ENCODE data around the gene DLG2.
"Not testable (repeated sequence)": the region's sequence is repeated elsewhere in the genome, so short reads cannot be mapped to it uniquely, and the experiment has no call there.

Gene DLG2

DNA sequence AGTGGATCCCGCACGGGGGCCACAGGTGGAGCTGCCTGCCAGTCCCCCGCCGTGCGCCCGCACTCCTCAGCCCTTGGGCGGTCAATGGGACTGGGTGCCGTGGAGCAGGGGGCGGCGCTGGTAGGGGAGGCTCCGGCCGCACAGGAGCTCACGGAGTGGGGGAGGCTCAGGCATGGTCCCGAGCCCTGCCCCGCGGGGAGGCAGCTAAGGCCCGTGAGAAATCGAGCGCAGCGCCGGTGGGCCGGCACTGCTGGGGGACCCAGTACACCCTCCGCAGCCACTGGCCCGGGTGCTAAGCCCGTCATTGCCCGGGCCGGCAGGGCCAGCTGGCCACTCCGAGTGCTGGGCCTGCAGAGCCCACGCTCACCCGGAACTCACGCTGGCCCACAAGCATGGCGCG lies 1318.7 kb downstream of the DLG2 start:
- not testable (repeated sequence) for DNase-seq

DNA sequence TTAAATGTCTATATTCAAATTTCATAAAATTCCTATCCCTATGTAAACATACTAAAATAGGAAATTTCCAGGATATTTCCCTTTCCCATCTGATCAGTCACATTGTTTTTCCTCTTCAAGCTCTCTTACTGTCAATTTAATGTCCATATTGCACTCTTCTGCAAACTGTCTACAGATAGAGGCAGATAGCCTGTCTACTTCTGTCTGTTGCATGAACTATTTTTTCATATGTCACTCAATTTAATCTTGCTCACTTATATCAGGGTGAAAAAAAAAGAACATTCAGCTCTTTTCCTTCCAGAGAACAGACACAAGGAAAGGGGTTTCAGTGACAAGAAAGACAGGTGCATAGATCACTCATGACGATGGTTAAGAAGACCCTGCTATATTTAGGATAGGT lies 1327.1 kb downstream of the DLG2 start:
- no peak for DNase-seq

DNA sequence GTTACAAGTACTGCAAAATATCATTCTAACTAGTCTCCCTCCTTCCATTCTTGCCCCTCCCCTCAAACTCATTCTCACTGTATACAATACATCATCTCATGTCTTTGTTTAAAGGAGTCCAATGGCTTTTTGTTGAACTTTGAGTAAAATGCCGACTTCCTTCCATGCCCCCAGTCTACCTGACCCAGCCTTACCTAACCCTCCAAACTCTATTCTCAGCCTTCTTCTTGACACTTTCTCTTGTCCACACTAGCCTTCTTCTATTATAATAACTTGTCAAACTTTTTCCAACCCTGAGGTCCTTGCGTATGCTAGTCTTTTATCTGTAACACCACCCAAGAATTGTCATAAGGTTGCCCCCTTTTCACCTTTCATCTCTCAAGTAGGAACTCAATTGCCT lies 1329.6 kb downstream of the DLG2 start:
- DNase-seq = no peak

DNA sequence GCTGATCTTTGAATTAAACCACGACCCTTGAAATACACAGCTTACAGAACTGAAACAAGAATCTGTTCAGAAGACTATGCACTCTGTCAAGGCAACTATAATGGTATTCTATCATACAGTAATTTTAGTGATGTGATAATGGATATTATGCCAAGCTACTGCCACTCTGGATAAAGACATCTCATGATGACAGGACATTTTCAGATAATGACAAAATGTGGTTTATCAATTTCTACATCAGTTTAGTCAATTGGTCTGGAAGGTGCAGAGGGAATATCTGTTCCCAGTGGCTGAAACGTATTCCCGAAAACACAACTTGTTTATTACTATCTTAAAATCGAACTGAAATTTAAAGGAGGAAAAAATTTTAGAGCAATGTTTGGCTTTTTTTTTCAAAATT lies 1331.3 kb downstream of the DLG2 start:
- no peak for DNase-seq

DNA sequence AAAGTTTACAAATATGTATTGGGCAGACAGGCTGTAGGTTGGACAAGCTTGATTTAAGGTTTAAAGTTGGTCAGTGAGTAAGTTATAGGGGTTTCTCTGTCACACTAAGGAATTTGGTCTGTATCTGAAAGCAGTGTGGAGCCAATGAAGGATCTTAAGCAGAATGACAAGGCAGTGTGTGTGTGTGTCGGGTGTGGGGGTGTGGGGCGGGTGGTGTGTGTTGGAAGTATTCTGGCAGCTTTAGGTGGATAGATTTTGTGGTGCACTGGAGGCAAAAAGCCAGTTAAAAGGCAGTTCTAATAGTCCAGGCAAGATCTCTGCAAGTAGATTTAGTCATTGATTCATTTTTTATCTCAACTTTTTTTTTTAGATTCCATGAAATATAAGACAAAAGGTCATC lies 1334.2 kb downstream of the DLG2 start:
- no peak for DNase-seq

DNA sequence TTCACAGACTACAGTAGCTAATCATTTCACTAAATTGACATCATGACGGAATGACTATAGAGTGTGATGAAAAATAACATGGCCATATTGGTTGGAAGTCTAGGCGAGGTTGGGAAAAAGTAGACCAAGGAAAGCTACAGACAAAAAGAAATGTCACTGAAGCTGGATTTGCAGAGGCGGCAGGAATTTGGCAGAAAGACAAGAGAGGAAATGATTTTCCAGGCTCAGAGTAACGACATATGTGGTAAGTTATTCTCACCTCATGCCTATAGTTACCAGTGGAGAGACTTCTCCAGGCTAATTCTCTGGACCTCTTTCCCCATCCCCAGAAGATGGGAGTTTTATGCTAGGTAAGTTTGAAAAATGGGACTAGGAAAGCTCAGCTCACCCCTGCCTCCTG lies 1335.1 kb downstream of the DLG2 start:
- no peak for DNase-seq

DNA sequence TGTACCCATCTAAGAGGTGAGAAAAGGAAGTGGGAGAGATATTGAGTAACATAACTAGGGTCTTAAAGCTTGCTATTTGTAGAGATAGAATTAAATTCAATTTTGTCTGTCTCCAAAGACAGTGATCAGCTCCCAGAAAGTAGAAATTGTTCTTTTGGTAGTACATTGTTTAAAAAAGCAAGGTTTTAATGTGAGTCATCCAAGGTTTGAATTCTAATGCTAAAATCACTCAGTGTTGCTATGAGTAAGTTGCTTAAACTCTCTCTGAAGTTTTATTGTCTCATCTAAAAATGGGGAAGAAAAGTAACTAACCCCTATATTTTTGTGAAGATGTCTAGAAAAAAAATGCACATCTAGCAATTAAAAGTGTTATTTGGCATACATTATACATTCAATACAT lies 1336.5 kb downstream of the DLG2 start:
- no peak for DNase-seq

DNA sequence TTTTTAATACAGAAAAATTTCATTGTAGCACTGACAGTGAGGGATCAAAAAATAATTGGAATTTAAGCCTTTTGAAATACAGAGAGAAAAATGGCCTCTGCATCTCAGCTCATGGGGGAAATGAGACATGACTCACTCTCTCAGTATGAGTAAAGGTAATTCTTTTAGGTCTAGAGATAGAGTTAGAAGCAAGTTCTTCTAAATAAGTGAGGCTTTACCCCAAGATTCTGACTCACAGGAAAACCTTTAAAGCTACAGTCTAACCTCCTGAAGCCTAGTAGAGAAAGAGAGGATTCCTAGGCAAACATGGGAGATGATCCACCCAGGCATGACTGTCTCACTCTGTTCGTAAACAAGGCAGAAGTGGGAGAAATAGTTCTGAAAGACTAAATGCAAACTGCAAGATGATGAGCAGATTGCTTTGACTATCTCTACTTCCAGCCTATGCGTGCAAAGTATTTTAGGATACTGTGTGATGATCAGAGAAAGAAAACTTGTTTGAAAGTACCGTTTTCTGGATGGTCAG lies 1337.7 kb downstream of the DLG2 start:
- no peak for DNase-seq

DNA sequence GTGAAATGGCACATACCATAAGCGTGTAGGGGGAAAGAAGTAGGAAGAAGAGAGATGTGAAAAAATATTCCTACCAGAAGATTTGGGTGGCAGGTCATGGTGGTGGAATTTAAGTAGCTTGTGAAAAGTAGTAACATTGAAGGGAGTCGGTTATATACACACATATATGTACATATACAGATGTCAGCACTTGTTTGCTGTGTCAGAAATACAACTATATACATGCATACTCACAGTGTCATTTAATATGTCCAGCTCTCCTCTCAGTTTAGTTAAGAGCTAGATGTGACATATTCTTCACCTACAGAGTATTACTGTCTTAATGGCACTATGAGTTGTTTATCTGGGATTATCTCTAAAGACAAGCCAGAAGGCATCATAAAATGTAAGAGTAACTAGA lies 1353.6 kb downstream of the DLG2 start:
- DNase-seq = no peak

DNA sequence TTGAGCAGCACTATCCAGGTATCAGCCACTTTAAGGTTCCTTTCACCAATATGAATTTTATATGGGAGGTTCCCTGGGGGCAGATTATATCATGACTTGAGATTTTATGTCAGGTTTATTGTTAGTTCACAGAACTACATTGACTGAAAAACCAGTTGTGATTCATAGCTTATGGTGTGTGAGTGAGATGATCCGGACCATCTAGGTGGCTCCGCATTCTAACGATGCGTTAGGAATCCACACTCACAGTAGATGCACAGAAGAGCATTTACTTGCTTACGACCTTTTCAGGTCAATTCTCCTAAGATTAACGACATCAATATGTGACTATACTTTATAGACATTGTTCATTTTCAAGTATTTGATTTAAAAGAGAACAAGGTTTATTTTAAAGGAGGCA lies 1356.7 kb downstream of the DLG2 start:
- DNase-seq = no peak

DNA sequence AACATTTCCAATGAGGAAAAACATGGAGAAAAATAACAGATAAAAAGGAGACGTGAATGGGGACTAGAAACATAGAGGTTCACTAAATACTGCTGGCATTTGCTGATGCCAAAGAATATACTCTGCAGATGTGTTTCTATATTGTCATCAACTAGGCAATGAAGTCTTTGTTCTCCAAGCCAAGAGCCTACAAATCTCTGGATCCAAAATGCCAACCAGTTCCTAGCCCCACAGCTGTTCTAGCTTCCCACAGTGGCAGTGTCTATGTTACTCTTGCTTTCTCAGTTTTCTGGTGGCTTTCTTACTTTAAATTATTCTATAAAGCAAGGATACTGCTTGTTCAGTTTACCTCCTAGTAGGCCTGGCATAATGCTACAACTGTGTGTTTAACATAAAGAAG lies 1363.1 kb downstream of the DLG2 start:
- no peak for DNase-seq

DNA sequence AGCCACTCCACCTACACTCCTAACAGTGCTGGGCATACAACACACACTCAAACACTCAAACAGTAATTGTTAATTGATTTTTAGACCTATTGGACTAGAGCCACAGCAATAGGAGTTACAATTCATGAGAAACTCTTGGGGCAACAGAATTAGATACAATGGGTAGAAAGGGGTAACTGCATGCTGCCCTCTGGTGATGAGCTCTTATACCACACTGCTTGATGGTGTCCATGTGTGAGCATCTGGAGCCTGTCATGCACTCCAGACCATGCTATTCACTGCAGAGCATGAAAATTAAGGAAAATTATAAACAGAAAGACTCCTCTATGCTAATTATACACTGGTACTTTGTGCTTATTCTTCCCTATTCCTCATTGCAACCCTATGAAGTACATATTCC lies 1365.4 kb downstream of the DLG2 start:
- DNase-seq = no peak

DNA sequence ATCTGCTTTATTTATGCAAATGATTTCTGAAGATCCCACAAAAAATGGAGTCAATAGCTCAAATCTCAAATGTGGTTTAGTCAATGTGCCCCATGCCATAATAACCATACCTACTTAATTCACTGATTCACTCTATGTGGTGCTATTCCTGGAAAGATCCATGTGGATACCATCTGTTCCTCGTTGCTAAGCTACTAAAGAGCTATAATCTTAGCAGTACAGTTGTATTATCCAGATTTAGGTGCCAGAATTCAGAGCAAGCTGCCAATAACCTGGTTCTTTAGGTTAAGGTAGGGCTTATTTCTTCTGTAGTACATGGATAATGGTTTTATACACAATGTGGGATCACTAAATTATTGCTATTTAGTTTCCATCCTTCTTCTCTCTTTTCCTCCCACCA lies 1366.3 kb downstream of the DLG2 start:
- no peak for DNase-seq

DNA sequence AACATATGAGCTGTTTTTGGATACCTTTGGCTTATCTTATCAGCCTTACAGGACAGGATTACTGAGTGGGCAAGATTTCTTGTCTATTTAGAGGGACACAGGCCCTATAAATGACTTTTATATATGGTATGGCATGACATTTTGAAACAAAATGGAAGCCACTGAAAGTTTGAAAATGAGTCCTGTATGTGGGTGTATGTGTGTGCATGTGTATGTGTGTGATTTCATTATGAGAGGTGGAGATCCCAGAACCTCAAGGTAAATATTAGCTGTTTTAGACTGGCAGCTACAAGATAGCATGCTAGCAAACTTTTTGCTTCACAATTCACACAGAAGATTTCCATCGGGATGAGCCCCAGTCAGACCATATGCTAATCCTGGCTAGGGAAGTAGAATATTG lies 1370.5 kb downstream of the DLG2 start:
- no peak for DNase-seq

DNA sequence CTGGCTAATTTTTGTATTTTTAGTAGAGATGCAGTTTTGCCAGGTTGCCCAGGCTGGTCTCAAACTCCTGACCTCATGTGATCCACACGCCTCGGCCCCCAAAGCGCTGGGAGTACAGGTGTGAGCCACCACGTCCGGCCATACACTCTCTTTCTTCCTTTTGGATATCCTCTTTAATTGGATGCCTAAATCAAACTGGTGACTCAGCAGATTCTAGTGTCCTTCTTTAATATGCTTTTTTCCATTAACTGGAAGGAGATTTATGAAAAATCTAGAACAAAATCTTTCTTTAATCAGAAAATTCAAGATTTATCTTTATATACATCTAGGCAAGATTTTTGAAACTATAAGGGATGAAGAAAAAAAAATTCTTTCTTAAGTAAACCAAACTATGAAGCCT lies 1371.7 kb downstream of the DLG2 start:
- no peak for DNase-seq

DNA sequence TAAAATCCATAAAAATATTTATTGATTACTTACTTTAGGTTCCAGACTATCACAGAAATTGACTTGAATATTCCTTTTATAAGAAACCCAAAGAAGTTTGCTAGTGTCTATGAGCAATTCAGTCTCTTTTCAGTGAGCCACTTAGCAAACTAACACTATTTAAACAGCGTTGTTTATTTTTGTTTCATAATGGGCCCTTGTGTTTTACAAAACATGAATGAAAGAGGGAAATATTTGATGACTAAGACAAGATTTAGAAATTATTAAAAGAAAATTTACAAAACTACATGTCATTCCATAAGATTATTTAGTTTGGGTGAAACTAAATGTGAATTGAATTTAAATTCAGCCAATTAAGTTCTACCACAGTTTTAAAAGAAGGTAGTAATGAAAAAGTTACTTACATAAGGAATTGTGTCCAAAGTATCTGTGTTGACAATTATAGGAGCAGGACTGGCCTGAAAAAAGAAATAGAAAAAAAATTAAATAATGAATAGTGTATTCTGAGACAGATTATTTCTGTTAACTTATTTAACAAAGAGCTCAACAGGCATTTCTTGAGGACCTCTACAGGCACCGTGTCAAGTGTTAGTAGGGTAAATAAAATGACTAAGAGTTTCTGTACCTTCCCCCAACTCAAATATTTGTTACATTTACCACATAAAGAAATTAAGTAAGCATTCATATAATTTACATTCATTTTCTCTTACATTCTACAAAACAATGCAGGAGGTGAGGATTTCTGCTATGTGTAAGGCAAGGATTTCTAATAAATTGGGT lies 1376.1 kb downstream of the DLG2 start:
- DNase-seq = no peak

DNA sequence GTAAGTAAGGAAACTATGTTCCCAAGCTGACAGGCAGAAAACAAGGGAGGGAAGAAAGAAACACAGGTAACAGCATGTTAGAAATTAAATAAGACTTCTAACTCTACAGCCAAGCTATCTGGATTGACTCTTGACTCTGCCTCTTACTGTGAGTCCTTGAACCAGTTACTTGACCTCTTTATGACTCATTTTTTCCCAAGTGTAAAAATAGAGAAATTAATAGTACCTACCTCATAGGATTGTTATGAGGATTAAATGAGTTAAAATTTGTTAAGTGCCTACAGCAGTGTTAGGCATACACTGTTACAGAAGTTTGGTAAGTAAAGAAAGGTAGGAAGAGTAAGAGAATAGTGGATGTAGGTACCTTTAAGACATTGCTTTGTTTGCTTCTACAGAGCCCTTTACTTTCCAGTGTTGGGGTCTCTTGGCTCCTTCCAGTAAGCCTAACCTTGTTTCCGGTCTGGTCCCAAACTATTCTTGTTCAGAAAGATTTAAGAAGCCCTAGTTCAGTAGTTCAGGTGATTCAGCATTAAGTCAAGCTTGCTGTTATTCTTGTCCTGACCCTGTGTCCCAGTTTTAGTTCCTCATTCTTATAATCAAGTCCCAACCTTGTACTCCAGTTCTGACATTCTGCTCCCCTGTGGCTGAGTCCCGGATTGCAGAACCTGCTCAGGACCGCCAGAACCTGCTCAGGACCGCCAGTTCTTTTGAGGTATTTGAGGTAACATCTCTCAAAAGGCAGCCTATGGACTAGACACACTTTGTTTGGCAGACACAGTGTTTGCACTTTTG lies 1377.6 kb downstream of the DLG2 start:
- no peak for DNase-seq

DNA sequence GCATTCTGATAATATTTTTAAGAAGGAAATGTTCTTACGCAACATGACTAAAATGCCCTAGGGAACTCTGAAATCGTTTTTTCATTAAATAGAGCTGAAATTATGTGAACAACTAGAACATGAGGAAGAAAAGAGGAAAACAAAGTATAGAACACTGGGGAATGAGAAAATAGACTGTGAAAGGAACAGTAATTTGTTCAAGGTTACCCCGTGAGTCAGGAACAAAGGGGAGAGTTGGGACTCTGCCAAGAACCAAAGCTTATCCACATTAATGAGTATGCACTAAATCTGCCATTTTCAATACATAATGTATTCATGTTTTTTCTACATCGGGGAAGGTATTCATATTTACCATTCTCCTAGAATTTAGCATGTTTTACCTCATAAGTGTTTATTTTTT lies 1379.2 kb downstream of the DLG2 start:
- no peak for DNase-seq

DNA sequence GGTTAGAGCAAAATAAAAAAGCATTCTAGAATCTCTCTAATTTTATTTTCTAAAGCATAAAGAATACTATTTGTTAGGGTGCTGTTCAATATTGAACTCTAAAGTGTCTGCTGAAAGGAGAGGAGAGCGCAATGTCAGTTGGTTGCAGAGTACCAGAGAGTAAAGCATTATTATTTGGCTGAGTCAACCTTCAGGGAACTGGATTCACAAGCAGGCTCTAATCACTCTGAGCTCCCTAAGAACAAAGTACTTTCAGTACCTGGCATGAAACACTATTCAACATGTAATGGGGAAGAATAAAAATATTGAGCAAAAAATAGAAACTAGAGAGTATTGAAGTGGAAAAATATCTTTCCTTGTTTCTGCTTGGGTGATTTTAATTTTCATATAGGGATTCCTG lies 1380.0 kb downstream of the DLG2 start:
- DNase-seq = no peak

DNA sequence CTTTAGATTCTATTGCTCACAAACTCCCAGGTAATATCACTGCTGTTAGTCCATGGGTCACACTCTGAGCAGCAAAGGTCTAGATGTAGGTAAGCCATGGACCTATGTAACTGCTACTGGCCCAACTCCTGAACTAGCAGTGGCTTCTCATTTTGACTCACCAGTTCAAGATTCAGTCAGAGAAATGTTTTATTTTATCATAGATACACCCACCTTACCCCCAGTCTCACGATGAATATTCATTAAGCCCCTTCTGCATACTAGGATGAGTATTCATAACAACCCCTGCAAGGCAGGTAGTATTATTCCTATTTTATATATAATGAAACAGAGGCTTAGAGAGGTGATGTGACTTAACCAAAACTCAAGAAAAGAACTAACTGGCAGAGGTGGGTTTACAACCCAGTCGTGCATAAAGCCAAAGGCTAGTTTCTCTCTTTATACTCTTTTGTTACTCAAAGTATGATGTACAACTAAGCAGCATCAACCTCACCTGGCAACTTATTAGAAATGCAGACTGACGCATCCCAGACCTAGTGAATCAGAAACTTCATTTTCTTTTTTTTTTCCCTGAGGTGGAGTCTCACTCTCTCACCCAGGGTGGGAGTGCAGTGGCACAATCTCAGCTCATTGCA lies 1383.4 kb downstream of the DLG2 start:
- no peak for DNase-seq

DNA sequence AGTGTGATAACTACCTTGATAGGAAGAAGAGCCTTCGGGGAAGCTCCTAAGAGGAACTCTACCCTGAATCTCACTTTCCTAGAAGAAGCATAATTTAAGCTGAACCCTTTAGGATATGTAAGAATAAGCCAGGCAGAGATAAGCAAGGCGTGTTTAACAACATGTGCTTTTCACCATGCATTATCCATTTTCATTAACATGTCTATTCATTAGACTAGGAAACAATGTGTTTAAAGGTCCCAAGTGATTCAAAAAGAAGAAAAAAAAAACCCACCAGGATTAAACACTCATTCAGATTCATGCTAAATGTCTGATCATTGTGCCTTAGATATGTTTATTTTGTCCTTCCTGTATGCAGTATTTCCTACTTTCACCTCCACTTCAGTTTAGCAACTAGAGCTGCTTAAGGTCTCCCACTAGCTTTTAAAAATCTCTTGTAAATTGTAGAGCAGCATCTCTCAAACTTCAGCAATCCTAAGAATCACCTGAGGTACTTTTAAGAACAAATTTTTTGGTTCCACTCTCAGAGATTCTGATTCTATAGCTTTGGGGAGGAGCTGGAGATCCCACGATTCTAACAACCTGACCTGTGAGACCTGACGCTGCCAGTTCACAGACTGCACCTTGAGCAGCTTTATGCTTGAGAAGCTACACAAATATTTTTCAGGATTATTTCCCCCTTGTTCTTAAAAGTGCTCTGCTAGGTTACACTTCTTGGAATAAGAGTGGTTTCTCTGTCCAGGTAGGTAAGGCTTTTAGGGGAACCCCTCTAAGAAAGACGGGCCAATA lies 1385.6 kb downstream of the DLG2 start:
- no peak for DNase-seq

DNA sequence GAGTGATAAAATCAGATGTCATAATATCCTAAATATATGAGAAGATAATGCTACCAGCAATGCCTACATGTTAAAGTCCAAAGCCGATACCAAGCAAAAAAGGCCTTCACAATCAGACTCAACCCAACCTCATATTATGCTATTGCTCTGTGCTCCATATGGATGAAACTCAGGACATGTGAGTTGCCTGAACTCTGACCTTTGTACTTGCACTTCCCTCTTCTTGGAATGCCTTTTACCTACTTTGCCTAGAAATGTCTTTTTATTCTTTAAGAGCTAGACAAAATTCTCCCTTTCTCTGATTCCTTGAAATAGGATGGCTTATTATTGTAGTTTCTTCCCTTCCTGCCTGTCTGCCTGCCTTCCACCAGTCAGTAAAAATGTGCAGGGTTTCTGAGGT lies 1386.3 kb downstream of the DLG2 start:
- DNase-seq = no peak

DNA sequence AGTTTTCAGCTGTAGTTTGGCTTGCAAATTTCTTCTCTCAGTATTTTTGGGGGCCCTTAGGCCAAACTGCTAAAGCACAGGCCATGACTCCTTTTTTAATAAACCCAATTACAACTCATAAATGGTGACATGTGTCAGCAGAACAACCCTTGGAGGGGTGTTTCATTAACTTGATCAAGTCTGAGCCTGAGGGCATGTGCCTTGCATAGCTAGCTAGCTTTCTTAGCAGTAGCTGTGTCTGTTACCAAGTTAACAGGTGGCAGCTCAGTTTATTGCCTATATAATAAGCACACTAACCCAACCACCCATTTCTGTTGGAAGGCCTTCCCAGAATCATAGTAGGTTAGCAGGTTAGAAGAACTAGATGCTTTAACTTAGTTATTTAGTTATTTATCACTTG lies 1390.7 kb downstream of the DLG2 start:
- DNase-seq = no peak
